MM.1S (cell line): ENCODE data around the gene COMMD10.

Experiments
- DNase-seq: peaks from one replicate; pipeline ENCODE4 v3.0.0-alpha.2; 2015
- H2AFZ ChIP-seq: fragments of 300-600 bp; sonication (generic); 2 replicates; pipeline ENCODE4 v1.6.0; 2016; ENCODE audit warnings: antibody characterized with exemption, low read length
- H3F3A ChIP-seq: fragments of 300-600 bp; sonication (generic); 2 replicates; pipeline ENCODE4 v1.6.1; 2016; ENCODE audit warnings: mild to moderate bottlenecking, antibody characterized with exemption, low read length, moderate library complexity, mixed read lengths; ENCODE audit not compliant: insufficient read depth
- H3K27ac ChIP-seq: fragments of 300-600 bp; sonication (generic); 2 replicates; pipeline ENCODE4 v1.5.1; 2016; ENCODE audit warnings: mild to moderate bottlenecking, low read length
- H3K27me3 ChIP-seq: fragments of 300-600 bp; sonication (generic); replicated peaks from 2 replicates; pipeline ENCODE4 v1.6.0; 2016; ENCODE audit warnings: low read length; ENCODE audit not compliant: insufficient read depth
- H3K36me3 ChIP-seq: fragments of 300-600 bp; sonication (generic); replicated peaks from 2 replicates; pipeline ENCODE4 v1.6.1; 2016; ENCODE audit warnings: mild to moderate bottlenecking, low read length, mixed read lengths; ENCODE audit not compliant: insufficient read depth
- H3K4me1 ChIP-seq: fragments of 300-600 bp; sonication (generic); 2 replicates; pipeline ENCODE4 v1.6.1; 2016; ENCODE audit warnings: low read length, mixed read lengths
- H3K4me2 ChIP-seq: fragments of 300-600 bp; sonication (generic); 2 replicates; pipeline ENCODE4 v1.6.0; 2016; ENCODE audit warnings: low read depth, low read length
- H3K4me3 ChIP-seq: fragments of 300-600 bp; sonication (generic); 2 replicates; pipeline ENCODE4 v1.5.1; 2016; ENCODE audit warnings: low read length, mixed read lengths
- H3K79me2 ChIP-seq: fragments of 300-600 bp; sonication (generic); 2 replicates; pipeline ENCODE4 v1.6.1; 2016; ENCODE audit warnings: mixed run types, low read length, mixed read lengths
- H3K9ac ChIP-seq: fragments of 300-600 bp; sonication (generic); 2 replicates; pipeline ENCODE4 v1.6.1; 2016; ENCODE audit warnings: low read length, mixed read lengths
- H3K9me2 ChIP-seq: fragments of 300-600 bp; sonication (generic); replicated peaks from 2 replicates; pipeline ENCODE4 v1.6.1; 2016; ENCODE audit warnings: mild to moderate bottlenecking, low read length, mixed read lengths; ENCODE audit not compliant: insufficient read depth
- H3K9me3 ChIP-seq: fragments of 300-600 bp; sonication (generic); replicated peaks from 2 replicates; pipeline ENCODE4 v1.6.1; 2016; ENCODE audit warnings: mild to moderate bottlenecking, low read length, mixed read lengths; ENCODE audit not compliant: insufficient read depth
- H4K20me1 ChIP-seq: fragments of 300-600 bp; sonication (generic); 2 replicates; pipeline ENCODE4 v1.6.1; 2016; ENCODE audit warnings: mild to moderate bottlenecking, low read length, moderate library complexity, mixed read lengths; ENCODE audit not compliant: insufficient read depth
- EZH2 ChIP-seq: fragments of 300-600 bp; sonication (generic); optimal IDR thresholded peaks from 2 replicates; pipeline ENCODE3; 2017; ENCODE audit warnings: low read depth, mild to moderate bottlenecking, antibody characterized with exemption, low read length, mixed read lengths
- EZH2phosphoT487 ChIP-seq: fragments of 300-600 bp; sonication (generic); IDR thresholded peaks from 2 replicates; pipeline ENCODE4 v1.6.1; 2018; ENCODE audit warnings: antibody characterized with exemption, low read length
- TF ChIP-seq, protein P1 (sequence below): fragments of 300-600 bp; sonication (generic); IDR thresholded peaks from 2 replicates; pipeline ENCODE4 v1.5.1; 2016; ENCODE audit warnings: antibody characterized with exemption, low read length, mixed read lengths

Gene COMMD10

DNA sequence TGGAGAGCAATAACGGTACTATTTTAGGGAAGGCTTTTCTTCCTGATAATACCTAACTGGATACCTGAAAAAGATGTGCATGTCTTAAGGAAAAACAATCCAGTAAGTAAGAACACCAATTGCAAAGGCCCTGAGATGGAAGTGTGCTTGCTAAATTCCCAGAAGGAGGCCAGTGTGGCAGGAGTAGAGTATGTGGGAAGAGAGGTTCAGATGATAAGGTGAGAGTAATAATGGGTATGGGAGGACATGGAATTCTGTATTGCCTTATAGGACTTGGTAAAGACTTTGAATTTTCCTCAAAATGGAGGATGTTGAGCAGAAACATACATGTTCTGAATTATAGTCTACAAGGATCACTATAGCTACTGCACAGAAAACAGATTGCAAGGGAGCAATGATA, 89.3 kb downstream of the COMMD10 start:
- Histone ChIP-seq H3K36me3 (no peaks in the 10 kb centered on the region), H3F3A (no peaks in the 10 kb centered on the region), H3K27ac (no peak overlapping the region), H2AFZ (no peak overlapping the region), H3K4me2 (no peak overlapping the region), H3K4me3 (no peak overlapping the region), H3K9ac (no peak overlapping the region), H3K27me3 (no peaks in the 10 kb centered on the region), H3K4me1 (no peaks in the 10 kb centered on the region), H3K9me2 (no peaks in the 10 kb centered on the region), H4K20me1 (no peaks in the 10 kb centered on the region; the same call in 1 of the 2 replicates), H3K79me2 (no peaks in the 10 kb centered on the region), H3K9me3 (no peaks in the 10 kb centered on the region)
- no peak for DNase-seq
- TF ChIP-seq, protein P1, sequence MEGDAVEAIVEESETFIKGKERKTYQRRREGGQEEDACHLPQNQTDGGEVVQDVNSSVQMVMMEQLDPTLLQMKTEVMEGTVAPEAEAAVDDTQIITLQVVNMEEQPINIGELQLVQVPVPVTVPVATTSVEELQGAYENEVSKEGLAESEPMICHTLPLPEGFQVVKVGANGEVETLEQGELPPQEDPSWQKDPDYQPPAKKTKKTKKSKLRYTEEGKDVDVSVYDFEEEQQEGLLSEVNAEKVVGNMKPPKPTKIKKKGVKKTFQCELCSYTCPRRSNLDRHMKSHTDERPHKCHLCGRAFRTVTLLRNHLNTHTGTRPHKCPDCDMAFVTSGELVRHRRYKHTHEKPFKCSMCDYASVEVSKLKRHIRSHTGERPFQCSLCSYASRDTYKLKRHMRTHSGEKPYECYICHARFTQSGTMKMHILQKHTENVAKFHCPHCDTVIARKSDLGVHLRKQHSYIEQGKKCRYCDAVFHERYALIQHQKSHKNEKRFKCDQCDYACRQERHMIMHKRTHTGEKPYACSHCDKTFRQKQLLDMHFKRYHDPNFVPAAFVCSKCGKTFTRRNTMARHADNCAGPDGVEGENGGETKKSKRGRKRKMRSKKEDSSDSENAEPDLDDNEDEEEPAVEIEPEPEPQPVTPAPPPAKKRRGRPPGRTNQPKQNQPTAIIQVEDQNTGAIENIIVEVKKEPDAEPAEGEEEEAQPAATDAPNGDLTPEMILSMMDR, result no peak
- TF ChIP-seq EZH2phosphoT487, result no peak
- TF ChIP-seq EZH2, result no peak

DNA sequence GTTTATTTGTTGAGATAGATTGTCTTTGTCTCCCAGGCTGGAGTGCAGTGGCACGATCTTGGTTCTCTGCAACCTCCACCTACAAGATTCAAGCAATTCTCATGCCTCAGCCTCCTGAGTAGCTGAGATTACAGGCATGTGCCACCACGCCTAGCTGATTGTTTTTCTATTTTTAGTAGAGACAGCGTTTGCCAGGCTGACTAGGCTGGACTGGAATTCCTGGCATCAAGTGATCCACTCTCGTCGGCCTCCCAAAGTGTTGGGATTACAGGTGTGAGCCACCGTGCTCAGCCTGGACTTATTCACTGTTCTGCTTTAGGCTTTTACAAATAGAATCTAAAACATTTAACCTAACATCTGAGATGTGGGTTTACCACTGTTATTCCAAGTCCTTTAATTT, 91.3 kb downstream of the COMMD10 start:
- no peak for TF ChIP-seq EZH2phosphoT487
- TF ChIP-seq, protein P1, result no peak
- no peak for TF ChIP-seq EZH2
- H3K4me2 ChIP-seq, result no peak overlapping the region
- H3K4me3 ChIP-seq, result no peak overlapping the region
- no peaks in the 10 kb centered on the region for H3F3A ChIP-seq
- H3K4me1 ChIP-seq, result no peaks in the 10 kb centered on the region
- H3K79me2 ChIP-seq, result no peaks in the 10 kb centered on the region
- no peaks in the 10 kb centered on the region for H3K36me3 ChIP-seq
- no peaks in the 10 kb centered on the region for H3K9me2 ChIP-seq
- no peak for DNase-seq
- H4K20me1 ChIP-seq, result no peaks in the 10 kb centered on the region; the same call in 1 of the 2 replicates
- H2AFZ ChIP-seq, result no peak overlapping the region
- H3K27ac ChIP-seq, result no peak overlapping the region
- no peaks in the 10 kb centered on the region for H3K9me3 ChIP-seq
- H3K27me3 ChIP-seq, result no peaks in the 10 kb centered on the region
- H3K9ac ChIP-seq, result no peak overlapping the region

DNA sequence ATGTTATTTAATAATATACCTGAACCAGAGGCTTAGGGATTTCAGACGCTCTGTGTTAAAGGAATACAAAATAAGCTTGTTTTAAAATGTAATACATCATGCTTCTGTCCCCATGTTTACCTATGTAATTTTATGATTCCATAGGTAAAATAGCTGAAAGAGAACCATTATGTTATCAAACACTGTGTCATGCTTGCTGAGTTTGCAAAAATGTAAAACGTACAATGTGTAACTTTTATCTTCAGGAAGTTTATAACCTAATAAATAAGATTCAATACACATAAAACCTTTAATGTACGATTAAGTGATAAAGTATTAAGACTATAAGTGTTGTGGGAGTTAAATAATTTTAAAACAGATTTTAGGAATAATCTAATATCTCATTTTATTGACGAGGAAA, 94.1 kb downstream of the COMMD10 start:
- no peak overlapping the region for H3K4me2 ChIP-seq
- DNase-seq, result no peak
- no peak overlapping the region for H3K9ac ChIP-seq
- no peaks in the 10 kb centered on the region for H3K36me3 ChIP-seq
- no peaks in the 10 kb centered on the region for H3F3A ChIP-seq
- no peaks in the 10 kb centered on the region for H3K27me3 ChIP-seq
- no peak overlapping the region for H3K27ac ChIP-seq
- no peak overlapping the region for H3K4me3 ChIP-seq
- H3K9me2 ChIP-seq, result no peaks in the 10 kb centered on the region
- no peak overlapping the region for H2AFZ ChIP-seq
- H3K4me1 ChIP-seq, result no peaks in the 10 kb centered on the region
- no peaks in the 10 kb centered on the region for H3K9me3 ChIP-seq
- TF ChIP-seq, protein P1, result no peak
- TF ChIP-seq EZH2, result no peak
- TF ChIP-seq EZH2phosphoT487, result no peak
- no peaks in the 10 kb centered on the region; the same call in 1 of the 2 replicates for H4K20me1 ChIP-seq
- no peaks in the 10 kb centered on the region for H3K79me2 ChIP-seq
